ENCODE measurements around the gene KCNMB1.

DNA sequence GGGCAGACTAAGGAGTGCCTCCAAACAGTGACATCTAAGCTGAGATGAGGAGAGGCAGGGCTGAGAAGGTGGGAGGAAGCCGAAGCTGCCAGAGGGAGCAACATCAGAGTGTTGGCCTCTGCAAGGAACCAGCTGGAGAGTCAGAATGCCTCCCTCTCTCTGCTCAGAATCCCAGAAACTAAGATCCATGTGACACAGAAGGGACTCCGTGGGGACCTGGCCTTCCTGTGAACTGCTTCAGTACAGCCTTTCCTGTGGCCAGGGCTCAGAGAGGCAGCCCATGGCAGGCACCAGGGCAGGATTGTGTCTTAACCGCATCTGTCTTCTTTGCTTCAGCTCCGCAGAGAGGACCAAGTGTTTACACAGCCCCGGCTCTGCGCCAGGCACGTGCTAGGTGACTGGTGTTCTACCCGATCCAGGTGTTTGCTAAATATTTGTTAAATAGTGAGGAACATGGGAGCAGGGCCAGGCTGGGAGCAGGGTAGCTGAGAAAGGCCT, 33.5 kb downstream of the KCNMB1 start:
- TF ChIP-seq, protein P1, sequence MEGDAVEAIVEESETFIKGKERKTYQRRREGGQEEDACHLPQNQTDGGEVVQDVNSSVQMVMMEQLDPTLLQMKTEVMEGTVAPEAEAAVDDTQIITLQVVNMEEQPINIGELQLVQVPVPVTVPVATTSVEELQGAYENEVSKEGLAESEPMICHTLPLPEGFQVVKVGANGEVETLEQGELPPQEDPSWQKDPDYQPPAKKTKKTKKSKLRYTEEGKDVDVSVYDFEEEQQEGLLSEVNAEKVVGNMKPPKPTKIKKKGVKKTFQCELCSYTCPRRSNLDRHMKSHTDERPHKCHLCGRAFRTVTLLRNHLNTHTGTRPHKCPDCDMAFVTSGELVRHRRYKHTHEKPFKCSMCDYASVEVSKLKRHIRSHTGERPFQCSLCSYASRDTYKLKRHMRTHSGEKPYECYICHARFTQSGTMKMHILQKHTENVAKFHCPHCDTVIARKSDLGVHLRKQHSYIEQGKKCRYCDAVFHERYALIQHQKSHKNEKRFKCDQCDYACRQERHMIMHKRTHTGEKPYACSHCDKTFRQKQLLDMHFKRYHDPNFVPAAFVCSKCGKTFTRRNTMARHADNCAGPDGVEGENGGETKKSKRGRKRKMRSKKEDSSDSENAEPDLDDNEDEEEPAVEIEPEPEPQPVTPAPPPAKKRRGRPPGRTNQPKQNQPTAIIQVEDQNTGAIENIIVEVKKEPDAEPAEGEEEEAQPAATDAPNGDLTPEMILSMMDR (optimal IDR thresholded peaks at IDR 0.05 in 1 of 3, IDR thresholded peaks at IDR 0.05 in 1 of 3, conservative IDR thresholded peaks at IDR 0.05 in 1 of 3; ENCODE audit: extremely low read depth in 1 of 3, insufficient read depth in 2 of 3, low read length in 3 of 3) = no peak
- TF ChIP-seq EZH2 (IDR thresholded peaks at IDR 0.05; ENCODE audit: low read length) = no peak
